Stimulated activated naive CD8-positive, alpha-beta T cell treated with anti-CD3 and anti-CD28 coated beads, Interleukin-15, Interleukin-2, amounts not matched to agents 100 ng/mL and 50 ng/mL, for 24 hours (primary cell): ENCODE data around the gene NAA38.
A peak's percentile ranks its signal among the peaks of the same experiment; 100 is the strongest.

ENCODE experiments used
- H3K27ac Mint-ChIP-seq: one replicate; pipeline ENCODE4 v1.8.0; 2021; ENCODE audit warnings: mild to moderate bottlenecking, mixed read lengths
- H3K27me3 Mint-ChIP-seq: one replicate; pipeline ENCODE4 v1.8.0; 2021; ENCODE audit warnings: mixed read lengths
- H3K36me3 Mint-ChIP-seq: one replicate; pipeline ENCODE4 v1.8.0; 2021; ENCODE audit warnings: low read depth, mixed read lengths
- H3K4me1 Mint-ChIP-seq: one replicate; pipeline ENCODE4 v1.8.0; 2021; ENCODE audit warnings: low read depth, mixed read lengths
- H3K4me3 Mint-ChIP-seq: one replicate; pipeline ENCODE4 v1.8.0; 2021; ENCODE audit warnings: mild to moderate bottlenecking, mixed read lengths
- H3K9me3 Mint-ChIP-seq: one replicate; pipeline ENCODE4 v1.8.0; 2021; ENCODE audit warnings: mixed read lengths

The NAA38 gene

GRCh38 chr17:7862692-7863437 is 5.5 kb upstream of the NAA38 start:
- H3K27me3 Mint-ChIP-seq, result no peaks in the 10 kb centered on the region
- H3K9me3 Mint-ChIP-seq, result no peaks in the 10 kb centered on the region
- H3K4me1 Mint-ChIP-seq, result peaks cover 23% of the 10 kb centered on the region
- H3K36me3 Mint-ChIP-seq, result peaks cover 57% of the 10 kb centered on the region
- no peak overlapping the region for H3K27ac Mint-ChIP-seq
- H3K4me3 Mint-ChIP-seq, result no peak overlapping the region

GRCh38 chr17:7859028-7859427 is 1.7 kb upstream of the NAA38 start:
- Mint-ChIP-seq H3K4me1 (peaks cover 9% of the 10 kb centered on the region), H3K36me3 (peaks cover 34% of the 10 kb centered on the region), H3K9me3 (no peaks in the 10 kb centered on the region), H3K27me3 (no peaks in the 10 kb centered on the region), H3K27ac (no peak overlapping the region), H3K4me3 (no peak overlapping the region)

- no peak overlapping the region for H3K27ac Mint-ChIP-seq
Observed at GRCh38 chr17:7858522-7858810, 1.1 kb upstream of the NAA38 start.

GRCh38 chr17:7857713-7858521 is 558 bp upstream of the NAA38 start, which contains the start of gene CYB5D1:
TSS of gene CYB5D1 (plus strand) at chr17:7858003. CDS start at chr17:7858135, 132 bp downstream.
- Mint-ChIP-seq H3K27ac (no peak within 1 kb of the TSS), H3K4me3 (no peak within 1 kb of the TSS), H3K4me1 (peaks cover 16% of the 10 kb centered on the region), H3K27me3 (no peaks in the 10 kb centered on the region), H3K9me3 (no peaks in the 10 kb centered on the region), H3K36me3 (peaks cover 39% of the 10 kb centered on the region)

More at GRCh38 chr17:7858522-7858810, 1.1 kb upstream of the NAA38 start:
- Mint-ChIP-seq H3K36me3 (peaks cover 39% of the 10 kb centered on the region), H3K9me3 (no peaks in the 10 kb centered on the region), H3K4me3 (no peak overlapping the region), H3K4me1 (peaks cover 14% of the 10 kb centered on the region), H3K27me3 (no peaks in the 10 kb centered on the region)

- no peak overlapping the region for H3K4me3 Mint-ChIP-seq
- no peaks in the 10 kb centered on the region for H3K9me3 Mint-ChIP-seq
- peaks cover 37% of the 10 kb centered on the region for H3K36me3 Mint-ChIP-seq
- no peaks in the 10 kb centered on the region for H3K27me3 Mint-ChIP-seq
- H3K4me1 Mint-ChIP-seq, result peaks cover 29% of the 10 kb centered on the region
- no peak overlapping the region for H3K27ac Mint-ChIP-seq
Observed at GRCh38 chr17:7856011-7856810, 1.1 kb downstream of the NAA38 start.

- Mint-ChIP-seq H3K36me3 (peaks cover 37% of the 10 kb centered on the region), H3K27ac (no peak overlapping the region), H3K4me1 (peaks cover 34% of the 10 kb centered on the region), H3K4me3 (no peak overlapping the region), H3K9me3 (no peaks in the 10 kb centered on the region), H3K27me3 (no peaks in the 10 kb centered on the region)
Observed at GRCh38 chr17:7855660-7856010, 1.7 kb downstream of the NAA38 start.

- Mint-ChIP-seq H3K9me3 (no peaks in the 10 kb centered on the region), H3K4me3 (peak within 1 kb of the TSS; percentile 10), H3K4me1 (peaks cover 40% of the 10 kb centered on the region), H3K27me3 (no peaks in the 10 kb centered on the region), H3K27ac (peak within 1 kb of the TSS; percentile 78), H3K36me3 (peaks cover 40% of the 10 kb centered on the region)
Observed at GRCh38 chr17:7854851-7855659, 2.3 kb downstream of the NAA38 start, which contains the start of gene TMEM88. TSS of gene TMEM88 (plus strand) at chr17:7855066. CDS start at chr17:7855075, 9 bp downstream.

- Mint-ChIP-seq H3K36me3 (peaks cover 37% of the 10 kb centered on the region), H3K9me3 (no peaks in the 10 kb centered on the region), H3K27ac (no peak overlapping the region), H3K4me1 (peaks cover 41% of the 10 kb centered on the region), H3K27me3 (no peaks in the 10 kb centered on the region), H3K4me3 (peak overlapping the region; percentile 10)
Observed at GRCh38 chr17:7854078-7854777, 3.1 kb downstream of the NAA38 start.

GRCh38 chr17:7853691-7854038 is 3.7 kb downstream of the NAA38 start:
- Mint-ChIP-seq H3K4me1 (peaks cover 41% of the 10 kb centered on the region), H3K36me3 (peaks cover 31% of the 10 kb centered on the region), H3K27ac (no peak overlapping the region), H3K27me3 (no peaks in the 10 kb centered on the region), H3K9me3 (no peaks in the 10 kb centered on the region), H3K4me3 (peak overlapping the region; percentile 10)

GRCh38 chr17:7852919-7853690 is 4.3 kb downstream of the NAA38 start:
- no peaks in the 10 kb centered on the region for H3K9me3 Mint-ChIP-seq
- H3K27me3 Mint-ChIP-seq, result no peaks in the 10 kb centered on the region
- H3K4me3 Mint-ChIP-seq, result no peak overlapping the region
- H3K36me3 Mint-ChIP-seq, result peaks cover 30% of the 10 kb centered on the region
- no peak overlapping the region for H3K27ac Mint-ChIP-seq
- peaks cover 44% of the 10 kb centered on the region for H3K4me1 Mint-ChIP-seq

GRCh38 chr17:7852262-7852670 is 5.1 kb downstream of the NAA38 start:
- Mint-ChIP-seq H3K4me3 (no peak overlapping the region), H3K4me1 (peaks cover 46% of the 10 kb centered on the region), H3K27ac (peak overlapping the region; percentile 61), H3K27me3 (no peaks in the 10 kb centered on the region), H3K9me3 (no peaks in the 10 kb centered on the region), H3K36me3 (peaks cover 30% of the 10 kb centered on the region)

- no peaks in the 10 kb centered on the region for H3K9me3 Mint-ChIP-seq
- peaks cover 34% of the 10 kb centered on the region for H3K36me3 Mint-ChIP-seq
Observed at GRCh38 chr17:7851438-7852261, 5.7 kb downstream of the NAA38 start.

More at GRCh38 chr17:7851438-7852261, 5.7 kb downstream of the NAA38 start:
- Mint-ChIP-seq H3K4me3 (peak overlapping the region; percentile 74), H3K27ac (peak overlapping the region; percentile 61), H3K4me1 (peaks cover 52% of the 10 kb centered on the region), H3K27me3 (no peaks in the 10 kb centered on the region)
